GM23338 (cell line): ENCODE measurements around the gene CLCNKA. TPM values are rescaled to one million over a fixed set of nuclear protein-coding genes. Genes with fewer than 3 reads are reported as not detected.

Experiments
- ATAC-seq: fragments of 200-7000 bp; cut with Tn5 transposase; 3 replicates; pipeline ENCODE4 v1.9.1; 2020
- DNase-seq: peaks from one replicate; pipeline ENCODE4 v3.0.0-alpha.2; 2015; ENCODE audit warnings: low spot score
- H2AFZ ChIP-seq: fragments of 200-600 bp; sonication (generic); 2 replicates; pipeline ENCODE4 v1.8.0; 2016; ENCODE audit warnings: antibody characterized with exemption, mild to moderate bottlenecking, moderate library complexity
- H3F3A ChIP-seq: fragments of 200-600 bp; sonication (generic); replicated peaks from 2 replicates; pipeline ENCODE4 v1.8.0; 2017; ENCODE audit warnings: antibody characterized with exemption, mixed run types, low read depth
- H3K27ac ChIP-seq: fragments of 200-600 bp; sonication (generic); 2 replicates; pipeline ENCODE4 v1.6.1; 2016; ENCODE audit warnings: low read depth
- H3K27me3 ChIP-seq: fragments of 200-600 bp; sonication (generic); 2 replicates; pipeline ENCODE4 v1.8.0; 2016; ENCODE audit warnings: mild to moderate bottlenecking, mixed run types, moderate library complexity; ENCODE audit not compliant: insufficient read depth
- H3K36me3 ChIP-seq: fragments of 200-600 bp; sonication (generic); 2 replicates; pipeline ENCODE4 v1.8.0; 2016; ENCODE audit warnings: mild to moderate bottlenecking; ENCODE audit not compliant: insufficient read depth
- H3K4me1 ChIP-seq: fragments of 200-600 bp; sonication (generic); 2 replicates; pipeline ENCODE4 v1.8.0; 2016; ENCODE audit warnings: mild to moderate bottlenecking, moderate library complexity; ENCODE audit not compliant: insufficient read depth
- H3K4me2 ChIP-seq: fragments of 200-600 bp; sonication (generic); 2 replicates; pipeline ENCODE4 v1.7.1; 2017; ENCODE audit warnings: mixed run types
- H3K4me3 ChIP-seq: fragments of 200-600 bp; sonication (generic); 2 replicates; pipeline ENCODE4 v1.6.1; 2016; ENCODE audit warnings: mixed run types
- H3K79me2 ChIP-seq: fragments of 200-600 bp; sonication (generic); replicated peaks from 2 replicates; pipeline ENCODE4 v1.8.0; 2017; ENCODE audit warnings: mild to moderate bottlenecking; ENCODE audit not compliant: insufficient read depth
- H3K9me2 ChIP-seq: fragments of 200-600 bp; sonication (generic); 2 replicates; pipeline ENCODE4 v1.8.0; 2017; ENCODE audit not compliant: insufficient read depth
- H4K20me1 ChIP-seq: fragments of 200-600 bp; sonication (generic); replicated peaks from 2 replicates; pipeline ENCODE4 v1.8.0; 2017; ENCODE audit warnings: mild to moderate bottlenecking; ENCODE audit not compliant: insufficient read depth
- H3K27ac Mint-ChIP-seq: 2 replicates; pipeline ENCODE4 v1.8.0; 2020; ENCODE audit warnings: inconsistent platforms, mild to moderate bottlenecking, moderate library complexity, mixed read lengths
- H3K27me3 Mint-ChIP-seq: 3 replicates; pipeline ENCODE4 v1.8.0; 2022; ENCODE audit warnings: low read depth, mild to moderate bottlenecking, moderate library complexity, mixed read lengths, inconsistent platforms; ENCODE audit not compliant: insufficient read depth, poor library complexity
- H3K36me3 Mint-ChIP-seq: 3 replicates; pipeline ENCODE4 v1.8.0; 2021; ENCODE audit warnings: low read depth, mild to moderate bottlenecking, inconsistent platforms, moderate library complexity, mixed read lengths
- H3K4me1 Mint-ChIP-seq: 3 replicates; pipeline ENCODE4 v1.8.0; 2020; ENCODE audit warnings: mild to moderate bottlenecking, inconsistent platforms, mixed read lengths
- H3K4me3 Mint-ChIP-seq: 3 replicates; pipeline ENCODE4 v1.8.0; 2021; ENCODE audit warnings: moderate library complexity, mild to moderate bottlenecking, inconsistent platforms, mixed read lengths
- H3K9me3 Mint-ChIP-seq: 3 replicates; pipeline ENCODE4 v1.8.0; 2020; ENCODE audit warnings: moderate library complexity, mild to moderate bottlenecking, inconsistent platforms, mixed read lengths
- CREB1 ChIP-seq: fragments of 250-450 bp; sonication (Bioruptor Pico); IDR thresholded peaks from 2 replicates; pipeline ENCODE4 v1.5.0; 2020; ENCODE audit warnings: low read depth, mild to moderate bottlenecking, moderate library complexity
- EZH2 ChIP-seq: fragments of 200-600 bp; sonication (generic); IDR thresholded peaks from one replicate; pipeline ENCODE4 v1.8.0; 2017; ENCODE audit warnings: antibody characterized with exemption, mild to moderate bottlenecking, low read depth; ENCODE audit not compliant: unreplicated experiment
- EZH2phosphoT487 ChIP-seq: fragments of 200-600 bp; sonication (generic); IDR thresholded peaks from one replicate; pipeline ENCODE4 v1.8.1; 2018; ENCODE audit warnings: antibody characterized with exemption; ENCODE audit not compliant: unreplicated experiment
- JUNB ChIP-seq: IDR thresholded peaks from one replicate; pipeline ENCODE4 v1.6.1; 2016; ENCODE audit warnings: antibody characterized with exemption; ENCODE audit not compliant: unreplicated experiment
- NANOG ChIP-seq: IDR thresholded peaks from 2 replicates; pipeline ENCODE4 v1.6.1; 2016; ENCODE audit warnings: antibody characterized with exemption, borderline replicate concordance
- POLR2AphosphoS5 ChIP-seq: IDR thresholded peaks from 2 replicates; pipeline ENCODE4 v1.6.1; 2016; ENCODE audit warnings: antibody characterized with exemption, low read depth
- STAT1 ChIP-seq: IDR thresholded peaks from one replicate; pipeline ENCODE4 v1.6.1; 2016; ENCODE audit warnings: antibody characterized with exemption; ENCODE audit not compliant: unreplicated experiment
- ZNF114 ChIP-seq: fragments of 250-450 bp; sonication (Bioruptor Pico); IDR thresholded peaks from 2 replicates; pipeline ENCODE4 v1.5.0; 2020; ENCODE audit warnings: mild to moderate bottlenecking, moderate library complexity
- ZNF331 ChIP-seq: fragments of 250-450 bp; sonication (Bioruptor Pico); IDR thresholded peaks from 2 replicates; pipeline ENCODE4 v1.5.0; 2020; ENCODE audit warnings: low read depth, mild to moderate bottlenecking, moderate library complexity
- polyA plus RNA-seq: library from polyadenylated mRNA; unstranded; fragments of >200 nt; fragmentation: Nextera tagmentation; extraction: Ambion mirVana; gene quantifications from 2 replicates; pipeline ENCODE4 v1.2.1, GENCODE V29; 2016
- total RNA-seq: library from RNA; depleted of rRNA; stranded (reverse); fragments of >200 nt; shearing (Covaris generic); gene quantifications from 2 replicates; pipeline ENCODE4 v1.2.3, GENCODE V29; 2014
- TF ChIP-seq, protein P1 (sequence below), 2 experiments: fragments of 200-600 bp in 1 of 2; sonication (generic) in 1 of 2; conservative IDR thresholded peaks; 2 replicates each; pipeline versions ENCODE4 v1.5.1 to v1.6.1; 2016 to 2017; ENCODE audit warnings: antibody characterized with exemption in 2 of 2, low read depth in 2 of 2, mild to moderate bottlenecking in 2 of 2, moderate library complexity in 1 of 2
- TF ChIP-seq, protein P2 (sequence below): IDR thresholded peaks from one replicate; pipeline ENCODE4 v1.6.1; 2018; ENCODE audit warnings: antibody characterized with exemption; ENCODE audit not compliant: unreplicated experiment
- TF ChIP-seq, protein P3 (sequence below): IDR thresholded peaks from 2 replicates; pipeline ENCODE4 v1.6.1; 2016; ENCODE audit warnings: antibody characterized with exemption
- TF ChIP-seq, protein P4 (sequence below): fragments of 250-450 bp; sonication (Bioruptor Pico); IDR thresholded peaks from 2 replicates; pipeline ENCODE4 v1.5.0; 2020; ENCODE audit warnings: mild to moderate bottlenecking, moderate library complexity

Gene CLCNKA
- total and polyA plus RNA-seq, 2 experiments from 2014 or later = 0.59 to 0.76 TPM

DNA sequence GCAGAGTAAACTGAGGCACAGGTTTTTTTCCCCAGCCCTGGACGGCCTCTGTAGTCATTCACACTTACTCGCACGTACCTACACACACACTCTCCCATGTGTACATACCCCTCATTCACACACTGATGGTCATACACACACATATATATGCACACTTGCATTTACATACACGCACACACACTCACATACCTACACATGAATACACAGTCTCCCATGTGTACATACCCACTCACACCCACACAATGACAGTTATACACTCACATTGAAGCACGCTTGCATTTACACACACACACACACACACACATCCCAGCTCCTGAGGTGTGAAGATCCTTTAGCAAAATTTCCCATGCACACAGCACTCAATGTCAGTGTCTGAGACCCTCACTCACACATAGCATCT, 52.4 kb downstream of the CLCNKA start:
- Mint-ChIP-seq H3K36me3 (no peaks in the 10 kb centered on the region), H3K4me3 (peak overlapping the region; percentile 78), H3K4me1 (peaks cover 12% of the 10 kb centered on the region), H3K27ac (no peak overlapping the region), H3K27me3 (peaks cover 36% of the 10 kb centered on the region), H3K9me3 (no peaks in the 10 kb centered on the region; the same call in 2 of the 3 replicates)
- H3K27me3 ChIP-seq = peaks cover 45% of the 10 kb centered on the region
- H3K9me2 ChIP-seq = no peaks in the 10 kb centered on the region
- no peak overlapping the region for H3K27ac ChIP-seq
- peak overlapping the region; percentile 59 for H3K4me3 ChIP-seq
- H3K79me2 ChIP-seq = no peaks in the 10 kb centered on the region
- peak overlapping the region; percentile 88 for H3K4me2 ChIP-seq
- no peak overlapping the region; the same call in 1 of the 2 replicates for H2AFZ ChIP-seq
- no peak for ATAC-seq
- no peaks in the 10 kb centered on the region for H3K36me3 ChIP-seq
- no peaks in the 10 kb centered on the region for H3F3A ChIP-seq
- H4K20me1 ChIP-seq = 0 out of 2 replicates have a peak, but pooled peaks cover 3% of the 10 kb centered on the region
- H3K4me1 ChIP-seq = peaks cover 6% of the 10 kb centered on the region; the same call in 1 of the 2 replicates
- TF ChIP-seq EZH2 = no peak
- TF ChIP-seq, protein P1, sequence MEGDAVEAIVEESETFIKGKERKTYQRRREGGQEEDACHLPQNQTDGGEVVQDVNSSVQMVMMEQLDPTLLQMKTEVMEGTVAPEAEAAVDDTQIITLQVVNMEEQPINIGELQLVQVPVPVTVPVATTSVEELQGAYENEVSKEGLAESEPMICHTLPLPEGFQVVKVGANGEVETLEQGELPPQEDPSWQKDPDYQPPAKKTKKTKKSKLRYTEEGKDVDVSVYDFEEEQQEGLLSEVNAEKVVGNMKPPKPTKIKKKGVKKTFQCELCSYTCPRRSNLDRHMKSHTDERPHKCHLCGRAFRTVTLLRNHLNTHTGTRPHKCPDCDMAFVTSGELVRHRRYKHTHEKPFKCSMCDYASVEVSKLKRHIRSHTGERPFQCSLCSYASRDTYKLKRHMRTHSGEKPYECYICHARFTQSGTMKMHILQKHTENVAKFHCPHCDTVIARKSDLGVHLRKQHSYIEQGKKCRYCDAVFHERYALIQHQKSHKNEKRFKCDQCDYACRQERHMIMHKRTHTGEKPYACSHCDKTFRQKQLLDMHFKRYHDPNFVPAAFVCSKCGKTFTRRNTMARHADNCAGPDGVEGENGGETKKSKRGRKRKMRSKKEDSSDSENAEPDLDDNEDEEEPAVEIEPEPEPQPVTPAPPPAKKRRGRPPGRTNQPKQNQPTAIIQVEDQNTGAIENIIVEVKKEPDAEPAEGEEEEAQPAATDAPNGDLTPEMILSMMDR (conservative IDR thresholded peaks at IDR 0.05; ENCODE audit: low read depth in 2 of 2) = no peak
- TF ChIP-seq STAT1 = no peak
- TF ChIP-seq POLR2AphosphoS5 = no peak
- TF ChIP-seq, protein P2, sequence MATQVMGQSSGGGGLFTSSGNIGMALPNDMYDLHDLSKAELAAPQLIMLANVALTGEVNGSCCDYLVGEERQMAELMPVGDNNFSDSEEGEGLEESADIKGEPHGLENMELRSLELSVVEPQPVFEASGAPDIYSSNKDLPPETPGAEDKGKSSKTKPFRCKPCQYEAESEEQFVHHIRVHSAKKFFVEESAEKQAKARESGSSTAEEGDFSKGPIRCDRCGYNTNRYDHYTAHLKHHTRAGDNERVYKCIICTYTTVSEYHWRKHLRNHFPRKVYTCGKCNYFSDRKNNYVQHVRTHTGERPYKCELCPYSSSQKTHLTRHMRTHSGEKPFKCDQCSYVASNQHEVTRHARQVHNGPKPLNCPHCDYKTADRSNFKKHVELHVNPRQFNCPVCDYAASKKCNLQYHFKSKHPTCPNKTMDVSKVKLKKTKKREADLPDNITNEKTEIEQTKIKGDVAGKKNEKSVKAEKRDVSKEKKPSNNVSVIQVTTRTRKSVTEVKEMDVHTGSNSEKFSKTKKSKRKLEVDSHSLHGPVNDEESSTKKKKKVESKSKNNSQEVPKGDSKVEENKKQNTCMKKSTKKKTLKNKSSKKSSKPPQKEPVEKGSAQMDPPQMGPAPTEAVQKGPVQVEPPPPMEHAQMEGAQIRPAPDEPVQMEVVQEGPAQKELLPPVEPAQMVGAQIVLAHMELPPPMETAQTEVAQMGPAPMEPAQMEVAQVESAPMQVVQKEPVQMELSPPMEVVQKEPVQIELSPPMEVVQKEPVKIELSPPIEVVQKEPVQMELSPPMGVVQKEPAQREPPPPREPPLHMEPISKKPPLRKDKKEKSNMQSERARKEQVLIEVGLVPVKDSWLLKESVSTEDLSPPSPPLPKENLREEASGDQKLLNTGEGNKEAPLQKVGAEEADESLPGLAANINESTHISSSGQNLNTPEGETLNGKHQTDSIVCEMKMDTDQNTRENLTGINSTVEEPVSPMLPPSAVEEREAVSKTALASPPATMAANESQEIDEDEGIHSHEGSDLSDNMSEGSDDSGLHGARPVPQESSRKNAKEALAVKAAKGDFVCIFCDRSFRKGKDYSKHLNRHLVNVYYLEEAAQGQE = no peak
- TF ChIP-seq NANOG = no peak
- no peak for TF ChIP-seq ZNF114 (CRISPR knock-in tag)
- no peak for TF ChIP-seq ZNF331
- TF ChIP-seq, protein P3, sequence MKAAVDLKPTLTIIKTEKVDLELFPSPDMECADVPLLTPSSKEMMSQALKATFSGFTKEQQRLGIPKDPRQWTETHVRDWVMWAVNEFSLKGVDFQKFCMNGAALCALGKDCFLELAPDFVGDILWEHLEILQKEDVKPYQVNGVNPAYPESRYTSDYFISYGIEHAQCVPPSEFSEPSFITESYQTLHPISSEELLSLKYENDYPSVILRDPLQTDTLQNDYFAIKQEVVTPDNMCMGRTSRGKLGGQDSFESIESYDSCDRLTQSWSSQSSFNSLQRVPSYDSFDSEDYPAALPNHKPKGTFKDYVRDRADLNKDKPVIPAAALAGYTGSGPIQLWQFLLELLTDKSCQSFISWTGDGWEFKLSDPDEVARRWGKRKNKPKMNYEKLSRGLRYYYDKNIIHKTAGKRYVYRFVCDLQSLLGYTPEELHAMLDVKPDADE = no peak
- TF ChIP-seq, protein P4, sequence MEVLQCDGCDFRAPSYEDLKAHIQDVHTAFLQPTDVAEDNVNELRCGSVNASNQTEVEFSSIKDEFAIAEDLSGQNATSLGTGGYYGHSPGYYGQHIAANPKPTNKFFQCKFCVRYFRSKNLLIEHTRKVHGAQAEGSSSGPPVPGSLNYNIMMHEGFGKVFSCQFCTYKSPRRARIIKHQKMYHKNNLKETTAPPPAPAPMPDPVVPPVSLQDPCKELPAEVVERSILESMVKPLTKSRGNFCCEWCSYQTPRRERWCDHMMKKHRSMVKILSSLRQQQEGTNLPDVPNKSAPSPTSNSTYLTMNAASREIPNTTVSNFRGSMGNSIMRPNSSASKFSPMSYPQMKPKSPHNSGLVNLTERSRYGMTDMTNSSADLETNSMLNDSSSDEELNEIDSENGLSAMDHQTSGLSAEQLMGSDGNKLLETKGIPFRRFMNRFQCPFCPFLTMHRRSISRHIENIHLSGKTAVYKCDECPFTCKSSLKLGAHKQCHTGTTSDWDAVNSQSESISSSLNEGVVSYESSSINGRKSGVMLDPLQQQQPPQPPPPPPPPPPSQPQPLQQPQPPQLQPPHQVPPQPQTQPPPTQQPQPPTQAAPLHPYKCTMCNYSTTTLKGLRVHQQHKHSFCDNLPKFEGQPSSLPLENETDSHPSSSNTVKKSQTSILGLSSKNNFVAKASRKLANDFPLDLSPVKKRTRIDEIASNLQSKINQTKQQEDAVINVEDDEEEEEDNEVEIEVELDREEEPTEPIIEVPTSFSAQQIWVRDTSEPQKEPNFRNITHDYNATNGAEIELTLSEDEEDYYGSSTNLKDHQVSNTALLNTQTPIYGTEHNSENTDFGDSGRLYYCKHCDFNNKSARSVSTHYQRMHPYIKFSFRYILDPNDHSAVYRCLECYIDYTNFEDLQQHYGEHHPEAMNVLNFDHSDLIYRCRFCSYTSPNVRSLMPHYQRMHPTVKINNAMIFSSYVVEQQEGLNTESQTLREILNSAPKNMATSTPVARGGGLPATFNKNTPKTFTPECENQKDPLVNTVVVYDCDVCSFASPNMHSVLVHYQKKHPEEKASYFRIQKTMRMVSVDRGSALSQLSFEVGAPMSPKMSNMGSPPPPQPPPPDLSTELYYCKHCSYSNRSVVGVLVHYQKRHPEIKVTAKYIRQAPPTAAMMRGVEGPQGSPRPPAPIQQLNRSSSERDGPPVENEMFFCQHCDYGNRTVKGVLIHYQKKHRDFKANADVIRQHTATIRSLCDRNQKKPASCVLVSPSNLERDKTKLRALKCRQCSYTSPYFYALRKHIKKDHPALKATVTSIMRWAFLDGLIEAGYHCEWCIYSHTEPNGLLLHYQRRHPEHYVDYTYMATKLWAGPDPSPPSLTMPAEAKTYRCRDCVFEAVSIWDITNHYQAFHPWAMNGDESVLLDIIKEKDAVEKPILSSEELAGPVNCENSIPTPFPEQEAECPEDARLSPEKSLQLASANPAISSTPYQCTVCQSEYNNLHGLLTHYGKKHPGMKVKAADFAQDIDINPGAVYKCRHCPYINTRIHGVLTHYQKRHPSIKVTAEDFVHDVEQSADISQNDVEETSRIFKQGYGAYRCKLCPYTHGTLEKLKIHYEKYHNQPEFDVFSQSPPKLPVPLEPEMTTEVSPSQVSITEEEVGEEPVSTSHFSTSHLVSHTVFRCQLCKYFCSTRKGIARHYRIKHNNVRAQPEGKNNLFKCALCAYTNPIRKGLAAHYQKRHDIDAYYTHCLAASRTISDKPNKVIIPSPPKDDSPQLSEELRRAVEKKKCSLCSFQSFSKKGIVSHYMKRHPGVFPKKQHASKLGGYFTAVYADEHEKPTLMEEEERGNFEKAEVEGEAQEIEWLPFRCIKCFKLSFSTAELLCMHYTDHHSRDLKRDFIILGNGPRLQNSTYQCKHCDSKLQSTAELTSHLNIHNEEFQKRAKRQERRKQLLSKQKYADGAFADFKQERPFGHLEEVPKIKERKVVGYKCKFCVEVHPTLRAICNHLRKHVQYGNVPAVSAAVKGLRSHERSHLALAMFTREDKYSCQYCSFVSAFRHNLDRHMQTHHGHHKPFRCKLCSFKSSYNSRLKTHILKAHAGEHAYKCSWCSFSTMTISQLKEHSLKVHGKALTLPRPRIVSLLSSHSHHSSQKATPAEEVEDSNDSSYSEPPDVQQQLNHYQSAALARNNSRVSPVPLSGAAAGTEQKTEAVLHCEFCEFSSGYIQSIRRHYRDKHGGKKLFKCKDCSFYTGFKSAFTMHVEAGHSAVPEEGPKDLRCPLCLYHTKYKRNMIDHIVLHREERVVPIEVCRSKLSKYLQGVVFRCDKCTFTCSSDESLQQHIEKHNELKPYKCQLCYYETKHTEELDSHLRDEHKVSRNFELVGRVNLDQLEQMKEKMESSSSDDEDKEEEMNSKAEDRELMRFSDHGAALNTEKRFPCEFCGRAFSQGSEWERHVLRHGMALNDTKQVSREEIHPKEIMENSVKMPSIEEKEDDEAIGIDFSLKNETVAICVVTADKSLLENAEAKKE (CRISPR knock-in tag) = no peak
- no peak for TF ChIP-seq JUNB
- TF ChIP-seq CREB1 (CRISPR knock-in tag) = no peak
- TF ChIP-seq EZH2phosphoT487 = no peak
- no peak for DNase-seq
